Measurements from ENCODE around the gene CDH4. TPM values are rescaled to one million over a fixed set of nuclear protein-coding genes. Genes with fewer than 3 reads are reported as not detected.

Gene CDH4
- total RNA-seq, 2 donors from 2014 or later = 0.05 to 2.2 TPM

GRCh38 chr20:61587036-61587435 is 335.0 kb downstream of the CDH4 start:
- no peak overlapping the region for H3K4me3 ChIP-seq
- H3K27ac ChIP-seq = no peak overlapping the region
- peaks cover 7% of the 10 kb centered on the region for H3K27me3 ChIP-seq (replicated peaks; ENCODE audit: insufficient read depth)
- no peaks in the 10 kb centered on the region for H3K36me3 ChIP-seq
- no peak for DNase-seq (ENCODE audit: low spot score)
- no peaks in the 10 kb centered on the region for H3K4me1 ChIP-seq (replicated peaks)
- TF ChIP-seq POLR2AphosphoS5 (IDR thresholded peaks at IDR 0.05) (no peak), CTCF (IDR thresholded peaks at IDR 0.05) (no peak), POLR2A (IDR thresholded peaks at IDR 0.05) (no peak)
- intact Hi-C loops (cut with DNase I) = no loop called here
- 87% methylated on average over 7 of the region's 7 CpGs for WGBS
- H3K9me3 ChIP-seq = no peaks in the 10 kb centered on the region

- H3K9me3 ChIP-seq = no peaks in the 10 kb centered on the region
- TF ChIP-seq POLR2AphosphoS5 (IDR thresholded peaks at IDR 0.05) (no peak), CTCF (IDR thresholded peaks at IDR 0.05) (no peak), POLR2A (IDR thresholded peaks at IDR 0.05) (no peak)
- H3K4me3 ChIP-seq = no peak overlapping the region
- no peak overlapping the region for H3K27ac ChIP-seq
- H3K36me3 ChIP-seq = no peaks in the 10 kb centered on the region
- peaks cover 4% of the 10 kb centered on the region for H3K27me3 ChIP-seq (replicated peaks; ENCODE audit: insufficient read depth)
- no peaks in the 10 kb centered on the region for H3K4me1 ChIP-seq (replicated peaks)
- 72% methylated on average over 16 of the region's 16 CpGs for WGBS
- no peak for DNase-seq (ENCODE audit: low spot score)
- intact Hi-C loops (cut with DNase I) = no loop called here
These were observed 335.7 kb downstream of the CDH4 start for GRCh38 chr20:61587681-61588289.

GRCh38 chr20:61588411-61589385 is 336.6 kb downstream of the CDH4 start:
- Histone ChIP-seq H3K27me3 (replicated peaks; ENCODE audit: insufficient read depth) (peaks cover 4% of the 10 kb centered on the region), H3K9me3 (no peaks in the 10 kb centered on the region), H3K36me3 (no peaks in the 10 kb centered on the region), H3K4me3 (no peak overlapping the region), H3K27ac (no peak overlapping the region), H3K4me1 (replicated peaks) (no peaks in the 10 kb centered on the region)
- no peak for DNase-seq (ENCODE audit: low spot score)
- WGBS = 11% methylated on average over 29 of the region's 29 CpGs
- TF ChIP-seq POLR2AphosphoS5 (IDR thresholded peaks at IDR 0.05) (no peak), CTCF (IDR thresholded peaks at IDR 0.05) (no peak), POLR2A (IDR thresholded peaks at IDR 0.05) (no peak)
- intact Hi-C loops (cut with DNase I) = no loop called here

GRCh38 chr20:61590236-61590635 is 338.2 kb downstream of the CDH4 start:
- no peak for DNase-seq (ENCODE audit: low spot score)
- TF ChIP-seq POLR2AphosphoS5 (IDR thresholded peaks at IDR 0.05) (no peak), POLR2A (IDR thresholded peaks at IDR 0.05) (no peak), CTCF (IDR thresholded peaks at IDR 0.05) (no peak)
- H3K27ac ChIP-seq = no peak overlapping the region
- intact Hi-C loops (cut with DNase I) = no loop called here
- peaks cover 4% of the 10 kb centered on the region for H3K27me3 ChIP-seq (replicated peaks; ENCODE audit: insufficient read depth)
- H3K4me3 ChIP-seq = no peak overlapping the region
- no peaks in the 10 kb centered on the region for H3K4me1 ChIP-seq (replicated peaks)
- no peaks in the 10 kb centered on the region for H3K36me3 ChIP-seq
- 75% methylated on average over 12 of the region's 12 CpGs for WGBS
- no peaks in the 10 kb centered on the region for H3K9me3 ChIP-seq

Measured in prostate gland (tissue), 2 donors.